Stimulated activated naive CD8-positive, alpha-beta T cell treated with anti-CD3 and anti-CD28 coated beads, Interleukin-15, Interleukin-2, amounts not matched to agents 100 ng/mL and 50 ng/mL, for 24 hours (primary cell): ENCODE data around the gene FBXW4.

Source experiments
- H3K27ac Mint-ChIP-seq: one replicate; pipeline ENCODE4 v1.8.0; 2021; ENCODE audit warnings: mild to moderate bottlenecking, mixed read lengths
- H3K27me3 Mint-ChIP-seq: one replicate; pipeline ENCODE4 v1.8.0; 2021; ENCODE audit warnings: mixed read lengths
- H3K36me3 Mint-ChIP-seq: one replicate; pipeline ENCODE4 v1.8.0; 2021; ENCODE audit warnings: low read depth, mixed read lengths
- H3K4me1 Mint-ChIP-seq: one replicate; pipeline ENCODE4 v1.8.0; 2021; ENCODE audit warnings: low read depth, mixed read lengths
- H3K4me3 Mint-ChIP-seq: one replicate; pipeline ENCODE4 v1.8.0; 2021; ENCODE audit warnings: mild to moderate bottlenecking, mixed read lengths
- H3K9me3 Mint-ChIP-seq: one replicate; pipeline ENCODE4 v1.8.0; 2021; ENCODE audit warnings: mixed read lengths

The FBXW4 gene

GRCh38 chr10:101568054-101568745 lies 126.8 kb downstream of the FBXW4 start:
- Mint-ChIP-seq H3K36me3 (no peaks in the 10 kb centered on the region), H3K27me3 (peaks cover 57% of the 10 kb centered on the region), H3K27ac (no peak overlapping the region), H3K4me3 (no peak overlapping the region), H3K4me1 (peaks cover 18% of the 10 kb centered on the region), H3K9me3 (no peaks in the 10 kb centered on the region)

- H3K36me3 Mint-ChIP-seq: no peaks in the 10 kb centered on the region
- H3K9me3 Mint-ChIP-seq: no peaks in the 10 kb centered on the region
- no peak overlapping the region for H3K27ac Mint-ChIP-seq
- H3K4me3 Mint-ChIP-seq: peak overlapping the region; percentile 28
- peaks cover 57% of the 10 kb centered on the region for H3K27me3 Mint-ChIP-seq
- peaks cover 18% of the 10 kb centered on the region for H3K4me1 Mint-ChIP-seq
Observed at GRCh38 chr10:101567165-101568006, 127.6 kb downstream of the FBXW4 start.

- peaks cover 18% of the 10 kb centered on the region for H3K4me1 Mint-ChIP-seq
- H3K36me3 Mint-ChIP-seq: no peaks in the 10 kb centered on the region
- peaks cover 57% of the 10 kb centered on the region for H3K27me3 Mint-ChIP-seq
- H3K4me3 Mint-ChIP-seq: peak overlapping the region; percentile 28
- H3K9me3 Mint-ChIP-seq: no peaks in the 10 kb centered on the region
- H3K27ac Mint-ChIP-seq: no peak overlapping the region
Observed at GRCh38 chr10:101566333-101567164, 128.4 kb downstream of the FBXW4 start.

- H3K9me3 Mint-ChIP-seq: no peaks in the 10 kb centered on the region
- peaks cover 57% of the 10 kb centered on the region for H3K27me3 Mint-ChIP-seq
- no peak overlapping the region for H3K27ac Mint-ChIP-seq
- H3K4me3 Mint-ChIP-seq: no peak overlapping the region
- H3K36me3 Mint-ChIP-seq: no peaks in the 10 kb centered on the region
- H3K4me1 Mint-ChIP-seq: peaks cover 18% of the 10 kb centered on the region
Observed at GRCh38 chr10:101565936-101566332, 129.0 kb downstream of the FBXW4 start.

- Mint-ChIP-seq H3K4me3 (no peak overlapping the region), H3K9me3 (no peaks in the 10 kb centered on the region), H3K36me3 (no peaks in the 10 kb centered on the region)
Observed at GRCh38 chr10:101565370-101565900, 129.5 kb downstream of the FBXW4 start.

GRCh38 chr10:101564490-101564991 lies 130.4 kb downstream of the FBXW4 start:
- peaks cover 53% of the 10 kb centered on the region for H3K27me3 Mint-ChIP-seq
- H3K4me1 Mint-ChIP-seq: peaks cover 11% of the 10 kb centered on the region
- no peak overlapping the region for H3K4me3 Mint-ChIP-seq
- H3K27ac Mint-ChIP-seq: no peak overlapping the region
- H3K36me3 Mint-ChIP-seq: no peaks in the 10 kb centered on the region
- no peaks in the 10 kb centered on the region for H3K9me3 Mint-ChIP-seq

More at GRCh38 chr10:101565370-101565900, 129.5 kb downstream of the FBXW4 start:
- peaks cover 57% of the 10 kb centered on the region for H3K27me3 Mint-ChIP-seq
- no peak overlapping the region for H3K27ac Mint-ChIP-seq
- peaks cover 15% of the 10 kb centered on the region for H3K4me1 Mint-ChIP-seq

GRCh38 chr10:101563497-101564040 lies 131.4 kb downstream of the FBXW4 start:
- H3K4me1 Mint-ChIP-seq: peaks cover 11% of the 10 kb centered on the region
- peaks cover 43% of the 10 kb centered on the region for H3K27me3 Mint-ChIP-seq
- H3K9me3 Mint-ChIP-seq: no peaks in the 10 kb centered on the region

GRCh38 chr10:101563007-101563406 lies 132.0 kb downstream of the FBXW4 start:
- H3K9me3 Mint-ChIP-seq: no peaks in the 10 kb centered on the region
- no peaks in the 10 kb centered on the region for H3K36me3 Mint-ChIP-seq
- peaks cover 38% of the 10 kb centered on the region for H3K27me3 Mint-ChIP-seq
- H3K27ac Mint-ChIP-seq: no peak overlapping the region
- H3K4me3 Mint-ChIP-seq: no peak overlapping the region
- H3K4me1 Mint-ChIP-seq: peaks cover 15% of the 10 kb centered on the region

More at GRCh38 chr10:101563497-101564040, 131.4 kb downstream of the FBXW4 start:
- H3K4me3 Mint-ChIP-seq: no peak overlapping the region
- no peak overlapping the region for H3K27ac Mint-ChIP-seq
- no peaks in the 10 kb centered on the region for H3K36me3 Mint-ChIP-seq

- Mint-ChIP-seq H3K27ac (no peak overlapping the region), H3K9me3 (no peaks in the 10 kb centered on the region), H3K27me3 (peaks cover 30% of the 10 kb centered on the region), H3K36me3 (no peaks in the 10 kb centered on the region), H3K4me1 (peaks cover 16% of the 10 kb centered on the region), H3K4me3 (no peak overlapping the region)
Observed at GRCh38 chr10:101562231-101562630, 132.7 kb downstream of the FBXW4 start.

- Mint-ChIP-seq H3K27ac (no peak overlapping the region), H3K4me1 (peaks cover 10% of the 10 kb centered on the region), H3K9me3 (no peaks in the 10 kb centered on the region), H3K27me3 (peaks cover 23% of the 10 kb centered on the region), H3K36me3 (no peaks in the 10 kb centered on the region), H3K4me3 (no peak overlapping the region)
Observed at GRCh38 chr10:101561068-101561915, 133.7 kb downstream of the FBXW4 start.
